ENCODE results near the gene RABGAP1L. TPM values are rescaled to one million over a fixed set of nuclear protein-coding genes. Genes with fewer than 3 reads are reported as not detected.

RABGAP1L gene
- total RNA-seq, 2 experiments from 2014 or later: 59.8 to 67.6 TPM

DNA sequence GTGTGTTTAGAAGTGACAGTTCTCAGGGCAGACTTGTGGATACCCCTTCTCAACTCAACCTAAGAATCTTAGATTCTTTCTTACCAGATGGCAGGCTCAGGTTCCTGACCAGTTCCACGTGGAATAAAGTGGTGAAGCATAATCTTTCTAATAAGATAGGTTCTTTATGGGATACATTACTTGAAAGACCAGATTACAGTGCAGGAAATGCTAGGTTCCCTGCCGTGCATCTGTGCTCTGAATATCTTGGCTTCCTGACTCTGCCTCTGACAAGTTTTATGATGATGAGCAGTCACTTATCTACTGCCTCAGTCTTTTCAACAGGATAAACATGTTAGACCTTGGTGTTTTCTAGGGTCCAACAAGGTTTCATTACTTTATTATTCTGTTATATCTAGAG is 632.5 kb downstream of the RABGAP1L start:
- Mint-ChIP-seq H3K4me1 (ENCODE audit: low read depth) (peaks cover 12% of the 10 kb centered on the region), H3K27ac (no peak overlapping the region), H3K9me3 (no peaks in the 10 kb centered on the region), H3K4me3 (no peak overlapping the region), H3K36me3 (ENCODE audit: low read depth) (no peaks in the 10 kb centered on the region), H3K27me3 (no peaks in the 10 kb centered on the region)
- Histone ChIP-seq H3K9me3 (ENCODE audit: control insufficient read depth in 1 of 2, insufficient read depth in 1 of 2, low read length in 2 of 2) (no peaks in the 10 kb centered on the region), H3K36me3 (ENCODE audit: insufficient read depth, low read length) (no peaks in the 10 kb centered on the region), H3K4me1 (ENCODE audit: insufficient read depth, low read length) (no peaks in the 10 kb centered on the region), H3K27me3 (ENCODE audit: control insufficient read depth in 1 of 2, insufficient read depth in 2 of 2, low read length in 2 of 2) (no peaks in the 10 kb centered on the region), H3K27ac (ENCODE audit: low read depth in 1 of 2, low read length in 2 of 2) (no peak overlapping the region), H3K4me3 (ENCODE audit: low read length) (no peak overlapping the region)
- intact Hi-C loops (cut with DNase I, micrococcal nuclease): no loop called here
- CTCF ChIA-PET: no interaction called here
- no peak for TF ChIP-seq CTCF (IDR thresholded peaks at IDR 0.05)
- no peak for DNase-seq
- POLR2A ChIA-PET: interaction anchor here (0.7 kb wide), 1 partner anchor 8 kb away, joined by 4 read pairs; no protein-coding TSS in a partner anchor
- no peak for ATAC-seq (ENCODE audit: poor library complexity)

GRCh38 chr1:174794861-174795260 is 635.5 kb downstream of the RABGAP1L start:
- Histone ChIP-seq H3K27me3 (ENCODE audit: control insufficient read depth in 1 of 2, insufficient read depth in 2 of 2, low read length in 2 of 2) (no peaks in the 10 kb centered on the region), H3K4me1 (ENCODE audit: insufficient read depth, low read length) (peaks cover 5% of the 10 kb centered on the region), H3K27ac (ENCODE audit: low read depth in 1 of 2, low read length in 2 of 2) (no peak overlapping the region), H3K36me3 (ENCODE audit: insufficient read depth, low read length) (no peaks in the 10 kb centered on the region), H3K9me3 (ENCODE audit: control insufficient read depth in 1 of 2, insufficient read depth in 1 of 2, low read length in 2 of 2) (no peaks in the 10 kb centered on the region), H3K4me3 (ENCODE audit: low read length) (no peak overlapping the region)
- TF ChIP-seq CTCF (IDR thresholded peaks at IDR 0.05): no peak
- DNase-seq (no peak), ATAC-seq (ENCODE audit: poor library complexity) (no peak)
- intact Hi-C loops (cut with DNase I, micrococcal nuclease): loop anchor here in 1 of 2 experiments (5.0 kb wide), 1 partner anchor 172 kb away; no protein-coding TSS in a partner anchor
- peaks cover 12% of the 10 kb centered on the region for H3K4me1 Mint-ChIP-seq (ENCODE audit: low read depth)
- H3K27ac Mint-ChIP-seq: no peak overlapping the region
- H3K4me3 Mint-ChIP-seq: no peak overlapping the region
- H3K27me3 Mint-ChIP-seq: no peaks in the 10 kb centered on the region
- no peaks in the 10 kb centered on the region for H3K36me3 Mint-ChIP-seq (ENCODE audit: low read depth)
- ChIA-PET POLR2A (no interaction called here), CTCF (no interaction called here)
- no peaks in the 10 kb centered on the region for H3K9me3 Mint-ChIP-seq

DNA sequence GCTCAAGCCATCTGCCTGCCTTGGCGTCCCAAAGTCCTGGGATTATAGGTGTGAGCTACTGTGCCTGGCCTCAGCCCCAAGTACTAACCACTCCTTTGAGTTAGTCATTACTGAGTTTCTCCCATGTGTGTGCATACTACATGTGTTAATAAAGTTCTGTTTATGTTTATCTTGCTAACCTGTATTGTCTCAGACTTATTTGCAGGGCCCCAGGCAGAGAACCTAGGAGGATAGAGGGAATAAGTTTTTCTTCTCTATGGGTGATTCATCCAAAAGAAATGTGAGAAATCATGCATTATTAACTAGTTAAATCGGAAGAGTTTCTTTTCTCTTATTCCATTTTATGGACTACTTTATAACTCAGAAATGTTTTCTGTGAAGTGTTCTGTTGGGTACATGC is 636.5 kb downstream of the RABGAP1L start:
- H3K27me3 ChIP-seq (ENCODE audit: control insufficient read depth in 1 of 2, insufficient read depth in 2 of 2, low read length in 2 of 2): no peaks in the 10 kb centered on the region
- POLR2A ChIA-PET: no interaction called here
- no peak overlapping the region for H3K4me3 ChIP-seq (ENCODE audit: low read length)
- CTCF ChIA-PET: no interaction called here
- peaks cover 12% of the 10 kb centered on the region for H3K4me1 ChIP-seq (ENCODE audit: insufficient read depth, low read length)
- ATAC-seq (ENCODE audit: poor library complexity) (no peak), DNase-seq (no peak)
- H3K36me3 ChIP-seq (ENCODE audit: insufficient read depth, low read length): no peaks in the 10 kb centered on the region
- Mint-ChIP-seq H3K27me3 (no peaks in the 10 kb centered on the region), H3K4me3 (no peak overlapping the region), H3K27ac (no peak overlapping the region), H3K4me1 (ENCODE audit: low read depth) (peaks cover 12% of the 10 kb centered on the region), H3K36me3 (ENCODE audit: low read depth) (no peaks in the 10 kb centered on the region), H3K9me3 (no peaks in the 10 kb centered on the region)
- H3K9me3 ChIP-seq (ENCODE audit: control insufficient read depth in 1 of 2, insufficient read depth in 1 of 2, low read length in 2 of 2): no peaks in the 10 kb centered on the region
- intact Hi-C loops (cut with DNase I, micrococcal nuclease): loop anchor here in 1 of 2 experiments (5.0 kb wide), 1 partner anchor 171 kb away; no protein-coding TSS in a partner anchor
- no peak for TF ChIP-seq CTCF (IDR thresholded peaks at IDR 0.05)
- no peak overlapping the region for H3K27ac ChIP-seq (ENCODE audit: low read depth in 1 of 2, low read length in 2 of 2)

Measured in CD4-positive, alpha-beta T cell (primary cell).